GM19035 (cell line): Measurements from ENCODE around the gene GNG12.

Experiments used
- ATAC-seq: cut with Tn5 transposase; IDR thresholded peaks from one replicate; pipeline ENCODE4 v1.9.1; 2021; ENCODE audit not compliant: unreplicated experiment

Gene GNG12

GRCh38 chr1:67843331-67843730 lies 10.1 kb upstream of the GNG12 start:
- no peak for ATAC-seq

- no peak for ATAC-seq
Observed at GRCh38 chr1:67840449-67840848, 7.2 kb upstream of the GNG12 start.

GRCh38 chr1:67839826-67840225 lies 6.6 kb upstream of the GNG12 start:
- ATAC-seq, result no peak

GRCh38 chr1:67838180-67838910 lies 5.1 kb upstream of the GNG12 start:
- ATAC-seq, result no peak

- ATAC-seq, result no peak
Observed at GRCh38 chr1:67836769-67837168, 3.5 kb upstream of the GNG12 start.

- ATAC-seq, result no peak
Observed at GRCh38 chr1:67835663-67836452, 2.6 kb upstream of the GNG12 start.

GRCh38 chr1:67834246-67834877 lies 1.1 kb upstream of the GNG12 start:
- ATAC-seq, result no peak

- ATAC-seq, result peak; percentile 32
Observed at GRCh38 chr1:67833602-67833940, 304 bp upstream of the GNG12 start.

- ATAC-seq, result no peak
Observed at GRCh38 chr1:67831850-67832513, 1.3 kb downstream of the GNG12 start.

- ATAC-seq, result no peak
Observed at GRCh38 chr1:67830928-67831830, 2.1 kb downstream of the GNG12 start.

- ATAC-seq, result no peak
Observed at GRCh38 chr1:67830226-67830625, 3.0 kb downstream of the GNG12 start.

- ATAC-seq, result no peak
Observed at GRCh38 chr1:67827688-67828087, 5.6 kb downstream of the GNG12 start.

- ATAC-seq, result no peak
Observed at GRCh38 chr1:67825591-67825990, 7.7 kb downstream of the GNG12 start.

GRCh38 chr1:67824766-67825165 lies 8.5 kb downstream of the GNG12 start:
- ATAC-seq, result no peak

- no peak for ATAC-seq
Observed at GRCh38 chr1:67823615-67824014, 9.7 kb downstream of the GNG12 start.

- no peak for ATAC-seq
Observed at GRCh38 chr1:67821263-67821662, 12.0 kb downstream of the GNG12 start.

- no peak for ATAC-seq
Observed at GRCh38 chr1:67818725-67819301, 14.5 kb downstream of the GNG12 start.

- no peak for ATAC-seq
Observed at GRCh38 chr1:67818162-67818561, 15.1 kb downstream of the GNG12 start.

GRCh38 chr1:67817319-67817718 lies 15.9 kb downstream of the GNG12 start:
- no peak for ATAC-seq

GRCh38 chr1:67816506-67816905 lies 16.8 kb downstream of the GNG12 start:
- no peak for ATAC-seq
